Left renal pelvis (tissue), 4 donors: ENCODE measurements around the gene UBE3C. TPM values are rescaled to one million over a fixed set of nuclear protein-coding genes. Genes with fewer than 3 reads are reported as not detected.
"Not testable (repeated sequence)": the region's sequence is repeated elsewhere in the genome, so short reads cannot be mapped to it uniquely, and the experiment has no call there.

Experiments
- DNase-seq, 4 donors: peaks; one replicate each; pipeline ENCODE4 v3.0.0-alpha.2; 2013; ENCODE audit warnings: low read depth in 4 of 4, low spot score in 3 of 4
- polyA plus RNA-seq, 4 donors: library from polyadenylated mRNA; unstranded; fragments of 120-200 nt; gene quantifications; one replicate each; pipeline ENCODE4 v1.2.1, GENCODE V29; 2013; ENCODE audit not compliant: insufficient read length in 4 of 4

UBE3C gene
- polyA plus RNA-seq, result 10 to 100 TPM; 39.6 to 45.3 (median 40.6) TPM

DNA sequence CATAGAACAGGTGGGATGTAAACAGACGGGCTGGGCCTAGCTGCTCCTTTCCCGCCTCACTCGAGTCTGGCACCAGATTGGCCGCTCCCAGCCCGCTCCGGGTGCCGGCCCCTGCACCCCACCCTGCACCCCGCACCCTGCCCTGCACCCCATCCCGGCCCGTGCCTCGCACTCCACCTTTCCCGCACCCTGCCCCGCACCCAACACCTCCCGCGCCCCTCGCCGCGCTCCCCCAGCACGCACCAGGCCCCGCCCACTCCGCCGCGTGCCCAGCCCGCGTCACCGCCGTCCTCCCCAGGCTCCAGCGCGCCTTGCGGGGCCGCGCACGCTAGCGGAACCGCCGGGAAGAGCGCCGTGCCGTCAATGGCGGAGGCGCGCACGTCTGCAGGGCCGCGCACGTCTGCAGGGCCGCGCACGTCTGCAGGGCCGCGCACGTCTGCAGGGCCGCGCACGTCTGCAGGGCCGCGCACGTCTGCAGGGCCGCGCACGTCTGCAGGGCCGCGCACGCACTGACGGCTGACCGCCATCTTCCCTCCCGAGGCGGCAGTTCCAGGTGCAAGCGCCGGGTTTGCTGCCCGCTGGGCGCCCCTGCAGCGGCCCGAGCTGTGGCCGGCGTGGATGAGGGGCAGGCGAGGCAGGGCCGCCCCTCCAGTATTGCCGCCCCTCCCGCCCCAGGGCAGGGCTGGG lies at the start of gene UBE3C:
TSS of gene UBE3C (plus strand) at position 503 of the 687 bp plus-strand sequence. CDS start 347 bp downstream, outside the sequence.
- peak; percentile 70 to 84 (median 83) for DNase-seq

DNA sequence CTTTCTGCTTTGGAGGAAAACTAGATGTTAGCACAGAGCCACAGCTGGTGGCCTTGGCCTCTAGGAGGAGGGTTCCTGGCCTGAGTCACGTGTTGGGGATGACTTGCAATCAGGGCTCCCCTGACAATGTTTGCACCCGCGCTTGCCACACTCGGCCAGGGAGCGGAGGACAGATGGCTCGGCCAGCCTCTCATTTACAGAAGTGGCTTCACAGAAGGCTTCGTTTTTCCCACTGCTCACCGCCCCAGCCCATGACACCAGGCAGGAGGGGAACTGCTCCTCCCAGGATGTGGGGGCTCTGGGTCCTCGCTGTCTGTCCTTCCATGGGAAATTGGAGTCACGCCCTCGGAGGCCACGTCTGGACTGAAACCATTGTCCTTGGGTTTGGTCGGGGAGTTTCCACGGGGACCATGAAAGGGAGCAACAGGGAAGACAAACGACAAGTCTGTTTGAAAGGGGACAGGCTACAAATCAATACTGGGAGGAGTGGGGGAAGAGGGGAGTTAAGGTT lies 49.6 kb upstream of the UBE3C start:
- no peak for DNase-seq

DNA sequence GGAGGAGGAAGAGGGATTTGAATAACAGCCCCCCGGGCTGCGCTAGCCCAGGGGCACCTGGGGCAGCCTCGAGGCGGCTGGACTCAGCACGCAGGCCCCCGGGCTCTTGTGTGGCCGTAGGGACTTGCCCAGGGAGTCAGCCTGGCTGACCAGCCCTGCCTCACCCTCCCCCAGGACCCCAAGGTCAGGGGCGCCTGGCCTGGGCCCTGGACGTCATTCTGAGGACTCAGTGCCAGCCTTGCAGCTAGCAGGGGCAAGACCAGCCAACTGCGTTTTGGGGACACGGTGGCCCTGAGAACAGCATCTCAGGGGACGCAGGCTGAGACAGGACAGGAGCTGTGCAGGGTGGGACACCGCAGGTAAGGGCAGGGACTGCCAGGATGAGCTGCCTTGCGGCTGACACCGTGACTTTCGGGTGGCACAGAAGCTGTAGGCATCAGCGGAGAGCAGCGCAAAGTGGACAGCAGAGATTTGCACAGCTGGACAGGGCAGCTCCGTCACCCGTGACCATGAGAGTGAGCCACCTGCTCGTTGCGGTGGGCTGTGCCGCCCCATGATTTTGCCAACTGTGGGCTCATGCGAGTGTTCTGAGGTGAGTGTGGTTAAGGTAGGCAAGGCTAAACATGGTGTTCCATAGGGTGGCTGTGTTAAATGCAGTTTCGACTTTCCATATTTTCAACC lies 48.1 kb upstream of the UBE3C start:
- DNase-seq, result no peak

DNA sequence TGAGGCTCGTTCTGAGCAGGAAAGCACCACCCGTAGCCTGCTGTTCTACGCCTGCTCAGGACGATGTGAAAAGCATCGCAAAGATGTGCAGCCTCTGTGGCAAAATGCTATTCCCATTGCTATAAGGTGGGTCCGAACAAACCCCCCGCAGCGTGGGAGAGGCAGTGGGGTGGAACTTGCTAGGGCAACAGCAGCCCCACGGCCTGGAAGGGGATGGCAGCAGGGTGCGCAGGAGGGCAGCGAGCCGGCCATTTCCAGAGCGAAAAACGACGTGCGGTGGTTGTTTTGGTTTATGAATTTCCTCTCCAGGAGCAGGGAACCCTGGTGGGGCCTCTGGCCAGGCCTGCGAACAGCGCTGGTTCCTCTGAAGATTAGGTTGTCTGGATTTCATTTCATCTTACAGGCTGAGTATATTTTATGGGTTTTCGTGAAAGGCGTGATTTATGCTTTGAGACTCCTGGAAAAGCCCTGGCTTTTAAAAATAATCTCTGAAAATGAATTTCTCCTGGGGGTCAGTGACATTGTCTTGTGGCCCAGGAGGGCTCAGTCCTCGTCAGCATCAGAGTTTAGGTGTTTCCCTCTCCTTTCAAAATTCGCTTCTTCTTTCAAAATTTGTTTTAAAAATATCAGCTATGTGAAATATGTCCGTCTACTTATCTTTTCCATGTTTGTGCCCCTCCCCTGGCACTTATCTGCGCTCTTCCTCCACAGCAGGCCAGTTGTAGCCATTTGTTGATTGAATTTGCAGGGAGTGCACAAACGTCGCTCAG lies 42.3 kb upstream of the UBE3C start:
- DNase-seq, result no peak

DNA sequence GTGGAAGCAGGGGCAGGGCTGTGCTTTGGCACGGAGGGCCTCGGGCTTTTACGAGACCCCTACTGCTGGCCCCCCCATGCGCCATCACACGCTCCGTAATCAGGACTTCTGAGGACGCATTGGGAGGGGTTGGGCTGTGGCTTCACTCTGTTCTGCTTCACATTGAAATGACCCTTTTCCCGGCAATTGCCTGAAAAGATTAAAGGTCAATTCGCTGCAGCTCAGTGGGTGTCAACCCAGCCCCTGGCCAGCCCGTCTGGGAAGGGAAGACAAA lies 41.7 kb upstream of the UBE3C start:
- no peak for DNase-seq

DNA sequence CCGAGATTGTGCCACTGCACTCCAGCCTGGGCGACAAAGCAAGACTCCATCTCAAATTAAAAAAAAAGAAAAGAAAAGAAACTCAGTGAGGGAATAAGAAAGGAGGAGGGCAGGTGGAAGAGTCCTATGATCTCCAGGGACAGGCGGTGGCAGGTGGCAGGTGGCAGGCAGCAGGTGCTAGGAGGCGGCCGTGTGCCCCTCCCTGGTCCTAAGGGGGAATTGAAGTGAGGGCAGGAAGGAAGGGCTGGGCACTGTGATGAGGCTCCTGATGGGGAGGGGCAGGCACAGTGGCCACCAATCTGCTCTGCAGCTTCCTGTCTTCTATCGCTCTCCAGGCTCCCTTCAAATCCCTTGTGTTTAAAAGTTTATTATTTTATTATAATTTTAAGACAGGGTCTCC lies 41.2 kb upstream of the UBE3C start:
- DNase-seq, result no peak

DNA sequence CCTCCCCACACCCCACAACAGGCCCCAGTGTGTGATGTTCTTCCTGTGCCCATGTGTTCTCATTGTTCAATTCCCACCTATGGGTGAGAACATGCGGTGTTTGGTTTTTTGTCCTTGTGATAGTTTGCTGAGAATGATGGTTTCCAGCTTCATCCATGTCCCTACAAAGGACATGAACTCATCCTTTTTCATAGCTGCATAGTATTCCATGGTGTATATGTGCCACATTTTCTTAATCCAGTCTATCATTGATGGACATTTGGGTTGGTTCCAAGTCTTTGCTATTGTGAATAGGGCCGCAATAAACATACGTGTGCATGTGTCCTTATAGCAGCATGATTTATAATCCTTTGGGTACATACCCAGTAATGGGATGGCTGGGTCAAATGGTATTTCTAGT lies 38.7 kb upstream of the UBE3C start:
- not testable (repeated sequence) for DNase-seq

DNA sequence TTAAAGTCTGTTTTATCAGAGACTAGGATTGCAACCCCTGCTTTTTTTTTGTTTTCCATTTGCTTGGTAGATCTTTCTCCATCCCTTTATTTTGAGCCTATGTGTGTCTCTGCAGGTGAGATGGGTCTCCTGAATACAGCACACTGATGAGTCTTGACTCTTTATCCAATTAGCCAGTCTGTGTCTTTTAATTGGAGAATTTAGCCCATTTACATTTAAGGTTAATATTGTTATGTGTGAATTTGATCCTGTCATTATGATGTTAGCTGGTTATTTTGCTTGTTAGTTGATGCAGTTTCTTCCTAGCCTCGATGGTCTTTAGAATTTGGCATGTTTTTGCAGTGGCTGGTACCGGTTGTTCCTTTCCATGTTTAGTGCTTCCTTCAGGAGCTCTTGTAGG lies 35.1 kb upstream of the UBE3C start:
- DNase-seq, result not testable (repeated sequence)

DNA sequence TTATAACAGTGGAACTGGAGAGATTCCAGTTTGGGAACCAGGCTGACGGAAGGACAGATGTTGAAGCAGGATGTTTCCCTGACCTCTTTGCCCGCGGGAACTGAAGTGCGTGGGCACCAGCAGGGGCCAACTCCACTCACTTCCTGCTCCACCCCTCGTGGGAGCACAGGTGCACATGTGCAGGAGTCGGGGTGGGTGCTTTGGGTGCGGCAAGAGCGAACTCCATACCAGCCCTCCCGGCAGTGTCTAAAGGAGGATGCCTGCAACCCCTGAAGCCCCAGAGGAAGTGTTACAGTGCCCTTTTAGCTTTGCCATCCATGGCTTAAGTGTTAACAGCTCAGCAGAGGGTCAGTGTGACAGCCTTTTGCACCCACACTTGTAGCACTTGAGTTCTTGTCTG lies 27.4 kb upstream of the UBE3C start:
- no peak for DNase-seq

DNA sequence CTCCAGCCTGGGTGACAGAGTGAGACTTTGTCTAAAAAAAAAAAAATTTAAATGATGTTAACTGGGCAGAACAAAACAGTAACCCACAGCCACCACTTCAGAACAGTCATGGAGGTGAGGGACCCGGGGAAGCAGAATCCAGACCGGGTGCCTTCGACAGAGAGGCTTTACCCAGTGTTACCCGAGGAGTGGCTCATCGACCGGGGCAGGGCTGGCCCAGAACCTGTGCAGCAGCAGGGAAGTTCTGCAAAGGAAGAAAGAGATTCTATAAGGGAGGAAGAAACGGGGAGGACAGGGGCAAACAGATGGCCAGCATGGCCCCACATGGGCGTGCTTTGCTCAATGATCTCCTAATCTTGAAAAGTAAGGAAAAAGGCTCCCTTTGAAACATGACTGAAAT lies 26.0 kb upstream of the UBE3C start:
- no peak for DNase-seq

DNA sequence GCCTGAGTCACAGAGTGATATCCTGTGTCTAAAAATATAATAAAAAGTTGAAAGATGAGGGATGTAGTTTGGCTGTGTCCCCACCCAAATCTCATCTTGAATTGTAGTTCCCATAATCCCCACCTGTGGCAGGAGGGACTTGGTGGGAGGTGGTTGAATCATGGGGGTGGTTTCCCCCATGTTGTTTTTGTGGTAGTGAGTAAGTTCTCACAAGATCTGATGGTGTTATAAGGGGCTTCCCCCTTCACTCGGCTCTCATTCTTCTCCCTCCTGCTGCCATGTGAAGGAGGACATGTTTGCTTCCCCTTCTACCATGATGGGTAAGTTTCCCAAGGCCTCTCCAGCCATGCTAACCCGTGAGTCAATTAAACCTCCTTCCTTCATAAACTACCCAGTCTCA lies 25.1 kb upstream of the UBE3C start:
- DNase-seq, result no peak

DNA sequence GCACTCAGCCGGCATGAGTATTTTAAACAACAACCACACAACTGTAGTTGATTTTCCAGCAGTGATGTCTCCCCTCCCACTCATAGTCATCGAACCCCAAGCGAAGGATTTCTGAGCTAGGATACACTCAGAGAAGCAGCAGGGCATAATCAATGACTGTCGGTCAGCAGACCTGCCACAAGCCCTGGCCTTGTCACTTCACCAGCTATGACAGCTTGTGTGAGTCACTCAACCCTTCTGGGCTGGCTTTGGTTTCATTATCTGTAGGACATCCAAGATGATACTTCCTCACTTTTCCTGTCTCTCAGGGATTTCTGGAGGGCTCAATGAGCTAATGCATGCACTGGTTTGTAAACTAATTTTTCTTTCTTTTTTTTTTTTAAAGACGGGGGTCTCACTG lies 22.0 kb upstream of the UBE3C start:
- DNase-seq, result no peak

DNA sequence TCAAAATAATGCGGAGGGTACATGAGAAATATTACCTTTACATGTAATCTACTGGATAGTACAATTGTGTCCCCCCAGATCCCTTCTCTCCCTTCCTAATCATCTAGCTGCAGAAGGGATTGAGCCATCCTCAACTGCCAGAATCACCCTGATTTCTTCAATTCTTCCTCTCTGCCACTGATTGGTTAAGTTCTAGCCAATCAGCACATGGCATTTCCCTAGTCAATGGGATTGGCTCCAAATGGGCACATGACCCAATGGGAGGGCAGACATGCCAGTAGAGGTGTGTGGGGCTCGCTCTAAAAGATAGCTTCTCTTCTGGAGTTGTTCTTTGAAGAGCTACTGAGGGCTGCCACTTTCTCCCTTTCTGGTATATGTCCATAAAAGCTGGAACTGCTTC lies 20.9 kb upstream of the UBE3C start:
- no peak for DNase-seq

DNA sequence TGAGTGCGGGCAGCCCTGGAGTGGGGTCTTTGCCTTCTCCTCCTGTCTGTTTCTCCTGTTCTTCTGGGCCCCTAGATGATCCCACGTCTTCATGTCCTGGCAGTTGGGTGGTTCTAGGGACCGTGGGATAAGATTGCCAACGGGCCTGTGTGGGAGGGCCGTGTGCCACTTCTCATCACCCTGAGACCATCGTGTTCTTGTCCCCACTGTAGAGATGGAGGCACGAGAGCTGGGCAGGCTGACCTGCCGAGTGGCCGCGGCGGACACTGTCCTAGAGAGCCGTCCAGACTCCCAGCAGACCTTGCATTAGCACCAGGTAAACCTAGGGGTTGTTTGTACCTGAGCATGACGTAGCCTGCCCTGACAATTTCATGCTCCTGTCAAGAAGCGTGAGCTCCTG lies 18.5 kb upstream of the UBE3C start:
- no peak for DNase-seq

DNA sequence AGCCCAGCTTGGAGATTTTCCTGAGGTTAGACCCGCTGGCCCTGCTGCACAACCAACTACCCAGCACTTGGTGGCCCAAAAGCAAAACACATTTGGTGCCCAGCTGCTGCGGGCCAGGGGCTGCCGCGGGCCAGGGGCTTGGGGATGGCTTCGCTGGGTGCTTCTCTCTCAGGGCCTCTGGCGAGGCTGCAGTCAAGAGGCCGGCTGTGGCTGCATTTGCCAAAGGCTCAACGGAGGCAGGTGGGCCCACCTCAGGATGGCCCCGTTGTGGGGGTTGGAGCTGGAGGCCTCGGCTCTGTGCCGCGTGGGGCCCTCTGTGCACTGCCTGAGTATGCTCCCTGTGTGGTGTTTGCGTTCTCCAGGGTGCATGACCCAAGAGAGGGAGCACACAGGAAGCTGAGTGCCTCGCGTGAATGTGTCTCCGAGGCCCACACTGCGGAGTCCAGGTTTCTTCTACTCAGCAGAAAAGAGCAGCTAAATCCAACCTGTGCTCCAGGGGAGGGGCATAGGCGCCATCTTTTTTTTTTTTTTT lies 17.5 kb upstream of the UBE3C start:
- no peak for DNase-seq

DNA sequence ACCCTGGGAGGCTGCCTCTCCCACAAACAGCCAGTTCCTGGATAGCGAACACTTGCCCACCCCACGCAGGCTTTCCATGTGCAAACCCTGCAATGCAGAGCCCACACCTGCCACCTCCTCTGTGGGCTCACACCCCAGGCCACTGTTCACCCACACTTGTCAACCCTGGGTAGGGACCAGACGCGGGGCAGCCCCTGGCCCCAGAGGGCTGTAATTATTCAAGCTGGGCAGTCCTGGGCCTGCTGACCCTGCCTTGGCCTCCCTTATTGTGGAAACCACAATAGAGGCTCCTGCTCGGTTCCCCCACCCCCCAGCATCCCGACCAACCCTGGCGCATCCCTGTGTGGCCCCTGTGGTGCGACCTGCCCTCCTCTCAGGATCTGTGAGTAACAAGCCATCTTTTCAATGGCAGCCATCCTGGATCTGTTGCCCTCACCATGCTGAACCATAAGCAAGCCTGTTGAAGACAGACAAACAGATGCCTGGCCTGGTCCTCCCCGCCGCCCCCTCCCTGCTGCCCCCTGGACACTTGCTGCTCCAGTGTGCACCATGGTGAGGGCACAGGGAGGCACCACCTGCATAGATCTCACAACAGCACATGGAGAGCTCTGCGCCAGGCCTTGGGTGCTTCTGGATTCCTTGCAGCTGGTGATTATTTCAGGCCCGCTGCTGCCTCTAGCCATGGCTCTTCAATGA lies 15.8 kb upstream of the UBE3C start:
- DNase-seq, result no peak

DNA sequence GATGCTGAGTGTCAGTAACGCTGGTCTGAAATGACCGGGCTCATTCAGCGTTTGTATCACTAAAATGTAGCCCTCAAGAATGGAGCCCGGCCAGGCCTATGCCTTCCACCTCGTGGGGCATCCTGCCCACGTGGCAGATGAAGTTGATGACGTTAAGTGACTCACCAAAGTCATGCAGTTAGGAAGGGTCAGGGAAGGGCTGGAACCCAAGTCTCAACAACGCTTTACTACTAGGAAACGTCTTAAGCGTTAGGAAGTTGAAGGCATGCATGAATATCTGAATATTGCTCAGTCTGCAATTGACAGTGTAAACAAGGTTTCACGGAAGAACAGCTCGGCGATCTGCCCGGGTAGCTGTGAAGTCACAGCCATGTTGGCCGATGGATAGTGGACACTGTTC lies 14.0 kb upstream of the UBE3C start:
- no peak for DNase-seq

DNA sequence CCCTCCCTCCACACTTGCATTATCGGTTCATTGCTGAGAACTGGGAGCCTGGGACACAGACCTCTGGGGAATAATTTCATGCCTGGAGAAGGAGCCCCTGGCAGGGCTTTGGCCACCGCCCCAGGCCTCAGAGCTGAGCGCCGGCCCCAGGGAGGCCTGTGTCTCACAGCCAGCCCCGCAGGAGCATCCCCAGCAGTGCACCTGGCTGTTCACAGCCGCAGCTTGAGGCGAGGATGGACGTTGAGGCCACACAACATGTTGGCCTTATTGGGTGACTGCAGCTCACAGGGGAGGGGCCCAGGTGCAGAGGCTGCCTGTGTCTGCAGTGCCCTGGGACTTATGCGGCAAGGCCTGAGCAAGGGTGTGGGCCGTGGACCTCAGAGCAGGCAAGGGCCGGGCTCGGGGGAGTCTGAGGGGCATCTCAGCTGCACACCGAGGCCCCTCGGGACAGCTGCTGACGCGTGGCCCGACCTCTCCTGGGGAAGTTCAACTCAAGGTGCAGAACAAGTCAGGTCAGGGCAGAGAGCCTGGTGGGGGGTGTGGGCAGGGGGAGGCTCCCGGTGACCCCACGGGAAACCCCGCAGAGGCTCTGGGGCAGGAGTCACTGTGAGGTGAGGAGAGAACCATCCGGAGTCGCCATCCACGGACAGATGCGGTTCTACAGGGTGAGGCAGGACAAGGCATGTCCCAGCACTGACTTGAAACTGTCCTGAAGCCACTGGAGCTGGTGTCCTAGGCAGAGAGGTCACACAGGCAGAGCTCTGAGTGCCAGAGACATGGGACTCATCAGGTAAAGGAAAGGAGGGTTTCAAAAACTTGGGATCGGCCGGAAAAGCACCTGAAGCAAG lies 13.1 kb upstream of the UBE3C start:
- no peak for DNase-seq

DNA sequence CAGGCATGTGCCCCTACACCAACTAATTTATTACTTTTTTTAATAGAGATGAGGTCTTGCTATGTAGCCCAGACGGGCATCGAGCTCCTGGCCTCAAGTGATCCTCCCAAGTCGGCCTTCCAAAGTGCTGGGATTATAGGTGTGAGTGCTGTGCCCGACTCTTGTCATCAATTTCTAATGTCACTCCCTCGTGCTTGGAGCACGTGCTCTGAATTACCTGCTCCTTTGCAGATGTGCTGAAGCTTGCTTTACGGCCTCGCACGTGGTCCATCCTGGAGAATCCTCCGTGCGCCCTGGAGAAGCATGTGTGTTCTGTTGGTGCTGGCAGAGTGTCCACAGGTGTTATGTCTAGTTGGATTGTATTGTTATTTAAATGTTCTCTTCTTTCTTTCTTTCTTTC lies 11.8 kb upstream of the UBE3C start:
- no peak for DNase-seq

DNA sequence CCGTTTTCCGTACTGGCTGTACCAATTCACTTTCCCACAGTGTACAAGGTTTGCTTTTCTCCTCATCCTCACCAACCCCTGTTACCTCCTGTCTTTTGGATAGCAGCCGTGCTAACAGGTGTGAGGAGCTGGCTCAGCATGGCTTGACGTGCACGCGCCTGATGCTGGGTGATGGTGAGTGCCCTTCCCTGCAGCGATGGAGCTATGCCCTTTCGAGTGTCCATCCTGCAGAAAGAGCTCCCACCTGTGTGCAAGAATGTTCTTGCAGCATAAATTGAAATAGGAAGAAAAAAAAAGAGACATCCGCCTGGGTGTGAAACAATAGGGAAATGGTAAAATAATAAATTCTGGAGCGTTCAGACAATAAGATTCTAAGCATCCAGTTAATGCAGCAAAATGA lies 9.5 kb upstream of the UBE3C start:
- DNase-seq, result no peak
